Activated CD8-positive, alpha-beta T cell treated with anti-CD3 and anti-CD28 coated beads for 36 hours (primary cell): ENCODE measurements around the gene RIOK1. TPM values are rescaled to one million over a fixed set of nuclear protein-coding genes. Genes with fewer than 3 reads are reported as not detected.

Experiments used
- ATAC-seq: fragments of 200-7000 bp; cut with Tn5 transposase; one replicate; pipeline ENCODE4 v1.10.0; 2021; ENCODE audit warnings: mild to moderate bottlenecking, moderate library complexity
- CTCF ChIA-PET: fragments of 350-600 bp; sonication (Branson Sonifier 250); formaldehyde crosslinking; loops from one replicate; lab custom pipeline; 2021; ENCODE audit warnings: antibody characterized with exemption; lab: Charles Lee
- POLR2A ChIA-PET: fragments of 350-600 bp; sonication (Branson Sonifier 250); formaldehyde crosslinking; loops from one replicate; lab custom pipeline; 2021; ENCODE audit warnings: antibody characterized with exemption; lab: Charles Lee
- DNase-seq: peaks from one replicate; pipeline ENCODE4 v3.0.0-alpha.2; 2020
- H3K27ac Mint-ChIP-seq: one replicate; pipeline ENCODE4 v1.8.0; 2021; ENCODE audit warnings: mild to moderate bottlenecking, mixed read lengths
- H3K27me3 Mint-ChIP-seq: one replicate; pipeline ENCODE4 v1.8.0; 2021; ENCODE audit warnings: mixed read lengths
- H3K36me3 Mint-ChIP-seq: one replicate; pipeline ENCODE4 v1.8.0; 2021; ENCODE audit warnings: low read depth, mixed read lengths
- H3K4me1 Mint-ChIP-seq: one replicate; pipeline ENCODE4 v1.8.0; 2021; ENCODE audit warnings: low read depth, mixed read lengths
- H3K4me3 Mint-ChIP-seq: one replicate; pipeline ENCODE4 v1.8.0; 2021; ENCODE audit warnings: mild to moderate bottlenecking, moderate library complexity, mixed read lengths
- H3K9me3 Mint-ChIP-seq: one replicate; pipeline ENCODE4 v1.8.0; 2021; ENCODE audit warnings: mixed read lengths
- intact Hi-C: fragments of 100-400 bp; cut with micrococcal nuclease; formaldehyde crosslinking; loops from one replicate; pipeline ENCODE4 v1.10.0; 2022
- total RNA-seq, 2 experiments: library from RNA; stranded (reverse); gene quantifications; one replicate each; pipeline ENCODE4 v1.2.3, GENCODE V29; 2021
- TF ChIP-seq, protein P1 (sequence below): fragments of 200-600 bp; IDR thresholded peaks from one replicate; pipeline ENCODE4 v1.8.0; 2022; ENCODE audit warnings: antibody characterized with exemption, mild to moderate bottlenecking

The RIOK1 gene
- total RNA-seq, 2 experiments from 2014 or later: 46.8 to 50.0 TPM

DNA sequence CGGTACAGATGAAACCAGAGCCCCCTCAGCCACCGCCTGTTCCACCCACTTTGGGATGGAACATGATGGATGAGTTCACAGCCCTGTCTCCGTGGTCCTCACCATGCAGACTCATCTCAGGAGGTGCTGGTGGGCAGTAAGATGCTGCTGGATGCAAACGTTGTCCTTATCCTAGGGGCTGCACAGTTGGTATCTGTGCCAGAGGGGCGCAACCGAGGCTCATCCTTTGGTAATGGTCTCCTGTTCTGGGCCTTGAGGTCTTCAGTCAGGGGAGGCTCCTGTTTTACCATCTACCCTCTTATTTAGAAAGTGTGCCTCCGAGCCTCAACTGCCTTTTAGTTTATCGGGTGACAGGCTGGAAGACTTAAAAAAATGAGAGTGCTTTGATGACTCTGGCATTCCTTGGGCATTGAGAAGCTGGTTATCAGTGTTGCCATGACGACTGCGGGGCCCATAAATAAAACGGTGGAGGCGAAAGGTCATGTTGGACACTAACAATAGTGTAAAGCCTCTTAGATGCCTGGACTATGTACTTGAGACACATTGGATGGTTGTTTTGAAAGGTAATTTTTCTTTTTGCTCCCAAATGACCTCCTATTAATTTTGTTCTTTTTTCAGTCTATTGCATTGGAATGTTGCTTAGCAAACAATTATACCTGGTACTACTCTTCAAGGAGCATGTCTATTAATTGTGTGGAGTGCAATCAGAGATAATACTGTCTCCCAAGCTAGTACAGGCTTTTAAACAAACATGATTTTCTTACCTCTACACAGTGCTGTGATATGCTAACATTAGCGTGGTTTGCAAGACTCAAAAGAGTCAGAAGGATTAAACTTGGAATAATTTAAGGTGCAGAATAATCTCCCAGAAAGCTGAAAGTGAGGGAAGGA, 77.6 kb downstream of the RIOK1 start:
- TF ChIP-seq, protein P1, sequence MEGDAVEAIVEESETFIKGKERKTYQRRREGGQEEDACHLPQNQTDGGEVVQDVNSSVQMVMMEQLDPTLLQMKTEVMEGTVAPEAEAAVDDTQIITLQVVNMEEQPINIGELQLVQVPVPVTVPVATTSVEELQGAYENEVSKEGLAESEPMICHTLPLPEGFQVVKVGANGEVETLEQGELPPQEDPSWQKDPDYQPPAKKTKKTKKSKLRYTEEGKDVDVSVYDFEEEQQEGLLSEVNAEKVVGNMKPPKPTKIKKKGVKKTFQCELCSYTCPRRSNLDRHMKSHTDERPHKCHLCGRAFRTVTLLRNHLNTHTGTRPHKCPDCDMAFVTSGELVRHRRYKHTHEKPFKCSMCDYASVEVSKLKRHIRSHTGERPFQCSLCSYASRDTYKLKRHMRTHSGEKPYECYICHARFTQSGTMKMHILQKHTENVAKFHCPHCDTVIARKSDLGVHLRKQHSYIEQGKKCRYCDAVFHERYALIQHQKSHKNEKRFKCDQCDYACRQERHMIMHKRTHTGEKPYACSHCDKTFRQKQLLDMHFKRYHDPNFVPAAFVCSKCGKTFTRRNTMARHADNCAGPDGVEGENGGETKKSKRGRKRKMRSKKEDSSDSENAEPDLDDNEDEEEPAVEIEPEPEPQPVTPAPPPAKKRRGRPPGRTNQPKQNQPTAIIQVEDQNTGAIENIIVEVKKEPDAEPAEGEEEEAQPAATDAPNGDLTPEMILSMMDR: no peak
- Mint-ChIP-seq H3K27ac (no peak overlapping the region), H3K4me1 (no peaks in the 10 kb centered on the region), H3K9me3 (no peaks in the 10 kb centered on the region), H3K4me3 (no peak overlapping the region), H3K36me3 (no peaks in the 10 kb centered on the region), H3K27me3 (peaks cover 1% of the 10 kb centered on the region)
- intact Hi-C loops: no loop called here
- ATAC-seq (no peak), DNase-seq (no peak)
- ChIA-PET POLR2A (no interaction called here), CTCF (interaction anchor here (0.8 kb wide), 1 partner anchor 192 kb away, joined by 3 read pairs; no protein-coding TSS in a partner anchor)

Other genes with a start within 250 kb of the RIOK1 start
- gene SSR1, start 76.6 kb upstream of the RIOK1 start, total RNA-seq: 100 to 1,000 TPM; 117 to 124 TPM
- under 1 TPM; 0.11 to 0.18 TPM for gene CAGE1, start 66 bp upstream of the RIOK1 start, total RNA-seq
- gene DSP, start 151.9 kb downstream of the RIOK1 start, total RNA-seq: under 1 TPM; 0.07 to 0.25 TPM
- 10 to 100 TPM; 19.8 to 22.4 TPM for gene SNRNP48, start 200.4 kb downstream of the RIOK1 start, total RNA-seq